Measurements from ENCODE around the gene SUSD6.

SUSD6 gene

DNA sequence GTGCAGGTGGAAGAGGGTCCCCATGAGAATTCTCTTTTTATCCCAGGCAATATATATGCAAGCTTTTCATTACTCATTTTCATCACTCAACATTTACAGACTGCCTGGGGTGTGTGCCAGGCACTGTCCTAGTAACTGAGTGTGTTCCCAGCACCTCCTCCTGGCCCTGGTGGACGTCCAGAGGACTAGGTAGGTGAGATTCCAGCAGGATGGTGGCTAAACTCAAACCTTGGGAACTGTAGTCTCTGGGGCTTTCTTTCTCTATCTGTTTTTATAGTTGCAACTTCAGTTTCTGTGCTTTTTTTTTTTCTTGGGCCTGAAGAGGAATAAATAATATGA is 63.8 kb downstream of the SUSD6 start:
- no peak overlapping the region for H3K4me3 ChIP-seq (ENCODE audit: low read depth in 1 of 2, low read length in 2 of 2)
- no peaks in the 10 kb centered on the region for H3K36me3 ChIP-seq (ENCODE audit: control insufficient read depth in 1 of 2, insufficient read depth in 2 of 2, low read length in 2 of 2)
- no peak overlapping the region for H3K27ac ChIP-seq (ENCODE audit: low read length)
- peaks cover 23 to 31% of the 10 kb centered on the region in 2 donors for H3K4me1 ChIP-seq (ENCODE audit: control insufficient read depth in 1 of 2, insufficient read depth in 2 of 2, low read length in 2 of 2)
- no peaks in the 10 kb centered on the region for H3K27me3 ChIP-seq (ENCODE audit: low read depth, low read length)
- no peaks in the 10 kb centered on the region for H3K9me3 ChIP-seq (ENCODE audit: control insufficient read depth in 1 of 2, low read length in 2 of 2)

DNA sequence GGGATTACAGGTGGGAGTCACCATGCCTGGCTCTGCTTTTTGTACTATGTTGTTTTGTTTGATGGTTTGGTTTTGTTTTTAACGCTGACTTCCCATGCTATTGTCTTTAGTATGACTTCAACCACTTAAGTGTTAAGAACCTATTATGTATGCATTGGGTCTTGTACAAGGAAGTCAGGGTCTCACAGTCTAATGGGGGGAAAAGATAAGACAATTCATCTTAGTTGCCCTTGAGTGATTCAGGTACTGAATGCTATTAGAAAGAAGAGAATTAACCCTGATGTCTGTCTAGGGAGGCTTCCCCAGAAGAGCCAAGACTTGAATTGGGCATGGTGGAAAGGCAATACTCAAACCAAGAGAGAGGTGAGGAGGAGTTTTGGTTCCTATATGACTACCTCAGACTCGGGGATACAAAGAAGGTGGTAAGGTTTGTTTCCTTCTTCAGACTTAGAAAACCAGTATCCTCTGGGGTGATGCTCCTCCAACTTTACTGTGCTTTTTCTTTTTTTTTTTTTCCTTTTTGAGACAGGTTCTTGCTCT is 64.6 kb downstream of the SUSD6 start:
- no peaks in the 10 kb centered on the region for H3K36me3 ChIP-seq (ENCODE audit: control insufficient read depth in 1 of 2, insufficient read depth in 2 of 2, low read length in 2 of 2)
- no peak overlapping the region for H3K27ac ChIP-seq (ENCODE audit: low read length)
- H3K4me1 ChIP-seq (ENCODE audit: control insufficient read depth in 1 of 2, insufficient read depth in 2 of 2, low read length in 2 of 2), result peaks cover 23 to 39% of the 10 kb centered on the region in 2 donors
- no peak overlapping the region for H3K4me3 ChIP-seq (ENCODE audit: low read depth in 1 of 2, low read length in 2 of 2)
- H3K27me3 ChIP-seq (ENCODE audit: low read depth, low read length), result no peaks in the 10 kb centered on the region
- no peaks in the 10 kb centered on the region for H3K9me3 ChIP-seq (ENCODE audit: control insufficient read depth in 1 of 2, low read length in 2 of 2)

DNA sequence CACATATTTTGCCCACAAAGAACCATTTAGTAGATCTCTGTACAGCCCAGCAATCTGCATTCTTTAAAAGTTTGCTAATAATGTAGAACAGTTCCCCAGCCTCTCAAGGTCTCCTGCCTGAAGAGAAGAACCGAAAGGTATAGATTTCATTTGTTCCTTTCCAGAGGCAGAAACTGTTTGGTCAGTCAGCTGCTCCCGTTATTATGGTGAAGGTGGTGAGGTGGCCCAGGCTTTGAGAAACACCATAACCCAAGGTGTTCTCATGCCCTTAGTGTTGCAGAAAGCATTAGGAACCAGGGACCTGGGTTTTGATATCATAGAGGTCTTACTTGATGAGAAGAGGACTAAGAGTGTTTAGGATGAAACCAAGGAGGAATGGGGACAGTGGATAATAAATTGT is 65.3 kb downstream of the SUSD6 start:
- no peaks in the 10 kb centered on the region for H3K27me3 ChIP-seq (ENCODE audit: low read depth, low read length)
- H3K9me3 ChIP-seq (ENCODE audit: control insufficient read depth in 1 of 2, low read length in 2 of 2), result no peaks in the 10 kb centered on the region
- H3K27ac ChIP-seq (ENCODE audit: low read length), result no peak overlapping the region
- peaks cover 23 to 41% of the 10 kb centered on the region in 2 donors for H3K4me1 ChIP-seq (ENCODE audit: control insufficient read depth in 1 of 2, insufficient read depth in 2 of 2, low read length in 2 of 2)
- no peak overlapping the region for H3K4me3 ChIP-seq (ENCODE audit: low read depth in 1 of 2, low read length in 2 of 2)
- H3K36me3 ChIP-seq (ENCODE audit: control insufficient read depth in 1 of 2, insufficient read depth in 2 of 2, low read length in 2 of 2), result no peaks in the 10 kb centered on the region

DNA sequence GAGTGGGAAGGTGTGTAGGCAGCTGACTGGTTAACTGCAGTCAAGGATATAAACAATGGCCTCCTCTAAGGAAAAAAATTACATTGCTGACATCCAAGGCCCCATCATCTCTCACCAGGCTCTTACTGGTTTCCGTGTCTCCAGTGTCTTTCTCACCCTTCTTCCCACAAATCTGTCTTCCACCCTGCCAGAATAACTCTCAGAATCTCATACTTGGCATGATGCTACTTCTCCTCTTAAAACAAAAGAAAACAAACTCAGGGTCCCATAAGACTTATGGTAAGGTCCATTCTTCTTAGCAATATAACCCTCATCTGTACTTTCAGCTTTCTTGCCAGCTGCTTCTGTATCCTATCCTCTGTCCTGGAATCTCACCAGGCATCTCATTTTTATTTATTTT is 68.9 kb downstream of the SUSD6 start:
- H3K4me1 ChIP-seq (ENCODE audit: control insufficient read depth in 1 of 2, insufficient read depth in 2 of 2, low read length in 2 of 2), result peaks cover 24 to 49% of the 10 kb centered on the region in 2 donors
- no peaks in the 10 kb centered on the region for H3K9me3 ChIP-seq (ENCODE audit: control insufficient read depth in 1 of 2, low read length in 2 of 2)
- H3K4me3 ChIP-seq (ENCODE audit: low read depth in 1 of 2, low read length in 2 of 2), result no peak overlapping the region
- no peak overlapping the region for H3K27ac ChIP-seq (ENCODE audit: low read length)
- H3K36me3 ChIP-seq (ENCODE audit: control insufficient read depth in 1 of 2, insufficient read depth in 2 of 2, low read length in 2 of 2), result no peaks in the 10 kb centered on the region
- no peaks in the 10 kb centered on the region for H3K27me3 ChIP-seq (ENCODE audit: low read depth, low read length)

DNA sequence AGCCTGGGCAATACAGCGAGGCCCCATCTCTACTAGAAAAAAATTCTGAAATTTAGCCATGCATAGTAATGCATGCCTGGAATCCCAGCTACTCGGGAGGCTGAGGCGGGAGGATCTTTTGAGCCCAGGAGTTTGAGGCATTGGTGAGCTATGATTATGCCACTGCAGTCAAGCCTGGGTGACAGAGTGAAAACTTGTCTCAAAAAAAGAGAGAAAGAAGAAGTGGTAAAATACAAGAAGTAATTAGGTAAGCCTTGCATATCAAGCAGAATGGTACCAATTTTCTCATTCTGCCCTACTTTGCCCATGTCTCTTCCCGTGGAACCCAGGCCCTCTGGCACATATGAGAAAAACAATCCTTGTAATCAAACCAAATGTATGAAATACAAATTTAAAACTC is 70.7 kb downstream of the SUSD6 start:
- Histone ChIP-seq H3K4me1 (ENCODE audit: control insufficient read depth in 1 of 2, insufficient read depth in 2 of 2, low read length in 2 of 2) (peaks cover 30 to 59% of the 10 kb centered on the region in 2 donors), H3K27me3 (ENCODE audit: low read depth, low read length) (no peaks in the 10 kb centered on the region)

DNA sequence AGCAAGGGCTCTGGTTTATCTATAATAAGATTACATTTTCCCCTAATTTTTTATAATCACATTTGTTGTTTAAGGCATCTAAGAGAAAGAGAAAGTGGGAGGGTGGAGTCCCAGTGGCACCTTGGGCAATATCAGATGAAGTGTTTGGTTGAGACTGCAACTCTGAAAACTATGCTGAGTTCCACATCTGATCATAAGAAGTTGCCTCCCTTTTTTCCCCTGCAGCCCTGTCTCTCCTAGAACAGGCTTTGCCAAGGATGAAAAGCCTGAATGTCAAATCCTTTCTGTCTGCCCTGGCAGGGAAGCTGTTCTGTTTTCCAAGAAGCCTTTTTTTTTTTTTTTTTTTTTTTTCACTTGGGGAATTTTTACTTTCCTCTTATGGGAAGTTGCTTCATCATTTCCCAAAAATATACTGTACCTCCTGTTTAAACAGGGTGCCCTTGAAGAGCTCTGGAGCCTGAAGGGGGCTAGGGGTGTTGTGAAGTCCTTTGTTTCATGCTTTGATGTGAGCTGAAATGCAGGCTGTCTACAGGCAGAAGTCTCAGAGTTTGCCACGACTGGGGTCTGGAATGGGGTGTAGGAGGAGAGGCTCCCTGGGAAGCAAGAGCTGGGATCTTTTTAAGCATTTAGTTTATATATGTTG is 71.3 kb downstream of the SUSD6 start:
- no peak overlapping the region for H3K4me3 ChIP-seq (ENCODE audit: low read depth in 1 of 2, low read length in 2 of 2)
- H3K36me3 ChIP-seq (ENCODE audit: control insufficient read depth in 1 of 2, insufficient read depth in 2 of 2, low read length in 2 of 2), result no peaks in the 10 kb centered on the region
- H3K27me3 ChIP-seq (ENCODE audit: low read depth, low read length), result no peaks in the 10 kb centered on the region
- H3K4me1 ChIP-seq (ENCODE audit: control insufficient read depth in 1 of 2, insufficient read depth in 2 of 2, low read length in 2 of 2), result peaks cover 30 to 61% of the 10 kb centered on the region in 2 donors
- peak overlapping the region; percentile 58 for H3K27ac ChIP-seq (ENCODE audit: low read length)
- no peaks in the 10 kb centered on the region for H3K9me3 ChIP-seq (ENCODE audit: control insufficient read depth in 1 of 2, low read length in 2 of 2)

More for the DNA sequence above, 70.7 kb downstream of the SUSD6 start:
- Histone ChIP-seq H3K27ac (ENCODE audit: low read length) (peak overlapping the region; percentile 58), H3K36me3 (ENCODE audit: control insufficient read depth in 1 of 2, insufficient read depth in 2 of 2, low read length in 2 of 2) (no peaks in the 10 kb centered on the region), H3K9me3 (ENCODE audit: control insufficient read depth in 1 of 2, low read length in 2 of 2) (no peaks in the 10 kb centered on the region), H3K4me3 (ENCODE audit: low read depth in 1 of 2, low read length in 2 of 2) (no peak overlapping the region)

DNA sequence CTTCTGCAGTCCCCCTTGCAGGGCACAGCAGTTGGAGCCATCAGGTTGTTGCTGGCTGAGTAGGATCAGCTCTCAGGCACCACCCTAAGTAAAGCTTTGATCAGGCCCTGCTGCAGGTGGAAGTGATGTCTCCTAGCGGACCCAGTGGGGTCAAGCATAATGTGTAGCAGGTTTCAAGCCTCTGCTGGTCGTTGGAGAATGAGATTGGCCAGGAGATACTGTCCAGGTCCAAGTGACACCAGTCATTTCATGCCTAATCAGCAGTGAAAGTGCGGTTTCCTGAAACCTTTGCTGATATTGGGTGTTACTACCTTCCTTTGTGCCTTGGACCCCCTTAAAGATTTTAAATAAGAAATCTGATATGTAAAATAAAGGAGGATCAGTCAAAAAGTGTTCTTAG is 72.6 kb downstream of the SUSD6 start:
- H3K36me3 ChIP-seq (ENCODE audit: control insufficient read depth in 1 of 2, insufficient read depth in 2 of 2, low read length in 2 of 2), result no peaks in the 10 kb centered on the region
- H3K4me3 ChIP-seq (ENCODE audit: low read depth in 1 of 2, low read length in 2 of 2), result no peak overlapping the region
- no peaks in the 10 kb centered on the region for H3K9me3 ChIP-seq (ENCODE audit: control insufficient read depth in 1 of 2, low read length in 2 of 2)
- H3K27ac ChIP-seq (ENCODE audit: low read length), result no peak overlapping the region
- peaks cover 30 to 70% of the 10 kb centered on the region in 2 donors for H3K4me1 ChIP-seq (ENCODE audit: control insufficient read depth in 1 of 2, insufficient read depth in 2 of 2, low read length in 2 of 2)
- H3K27me3 ChIP-seq (ENCODE audit: low read depth, low read length), result no peaks in the 10 kb centered on the region

DNA sequence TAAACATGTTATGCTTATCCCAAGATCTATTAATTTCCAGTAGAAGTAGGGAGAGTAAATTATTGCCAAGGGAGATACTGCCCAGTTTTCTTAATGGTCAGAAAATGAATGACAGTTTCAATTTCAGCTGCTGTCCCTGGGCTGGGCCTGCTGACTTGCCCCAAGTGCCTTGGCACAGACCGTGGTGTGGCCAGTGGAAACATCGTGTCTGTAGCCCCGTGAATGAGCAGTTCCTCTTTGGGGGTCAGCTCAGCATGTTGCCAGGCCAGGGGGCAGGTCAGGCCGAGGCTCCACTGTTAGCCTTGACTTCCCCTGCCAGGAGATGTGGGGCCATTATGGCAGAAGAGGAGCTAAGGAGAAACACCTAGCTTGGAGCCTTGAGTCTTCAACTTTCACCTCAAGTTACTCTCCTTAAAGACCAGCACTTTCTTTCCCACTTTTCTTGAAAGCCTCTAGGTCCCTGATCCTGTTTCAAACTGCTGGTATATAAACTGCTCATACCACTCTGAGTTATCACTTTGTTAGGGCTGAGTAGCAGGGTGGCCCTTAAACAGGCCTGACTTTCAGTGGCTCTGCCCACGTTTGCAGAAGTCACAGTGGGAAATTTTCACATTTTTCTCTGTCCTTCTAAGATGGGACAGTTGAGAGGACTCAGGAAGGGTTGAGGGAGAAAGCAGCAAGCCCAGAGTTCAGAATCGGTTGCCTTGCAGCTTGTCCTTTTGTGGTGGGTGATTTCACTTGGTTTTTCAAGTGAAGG is 73.2 kb downstream of the SUSD6 start:
- Histone ChIP-seq H3K9me3 (ENCODE audit: control insufficient read depth in 1 of 2, low read length in 2 of 2) (no peaks in the 10 kb centered on the region), H3K36me3 (ENCODE audit: control insufficient read depth in 1 of 2, insufficient read depth in 2 of 2, low read length in 2 of 2) (no peaks in the 10 kb centered on the region), H3K4me3 (ENCODE audit: low read depth in 1 of 2, low read length in 2 of 2) (no peak overlapping the region), H3K27ac (ENCODE audit: low read length) (no peak overlapping the region), H3K27me3 (ENCODE audit: low read depth, low read length) (no peaks in the 10 kb centered on the region), H3K4me1 (ENCODE audit: control insufficient read depth in 1 of 2, insufficient read depth in 2 of 2, low read length in 2 of 2) (peaks cover 30 to 70% of the 10 kb centered on the region in 2 donors)

DNA sequence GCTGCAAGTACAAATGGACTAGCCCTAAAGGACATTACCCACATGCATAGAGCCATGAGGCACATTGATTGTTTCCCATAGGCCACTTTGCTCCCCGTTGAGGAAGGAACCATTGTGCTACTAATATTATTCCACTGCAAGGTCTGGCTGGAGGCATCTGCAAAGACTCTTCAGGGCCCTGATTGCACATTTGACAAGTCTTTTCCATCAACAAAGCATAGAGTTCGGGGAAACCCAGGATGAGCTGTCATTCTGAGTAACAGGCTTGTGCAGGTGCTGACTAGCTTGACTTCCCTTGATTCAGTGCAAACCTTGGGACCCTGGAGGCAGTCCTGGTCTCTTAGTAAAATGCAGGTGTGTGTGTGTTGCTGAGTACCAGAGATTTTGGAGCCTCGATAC is 73.8 kb downstream of the SUSD6 start:
- H3K4me1 ChIP-seq (ENCODE audit: control insufficient read depth in 1 of 2, insufficient read depth in 2 of 2, low read length in 2 of 2), result peaks cover 30 to 65% of the 10 kb centered on the region in 2 donors
- H3K27ac ChIP-seq (ENCODE audit: low read length), result no peak overlapping the region
- no peaks in the 10 kb centered on the region for H3K36me3 ChIP-seq (ENCODE audit: control insufficient read depth in 1 of 2, insufficient read depth in 2 of 2, low read length in 2 of 2)
- no peaks in the 10 kb centered on the region for H3K9me3 ChIP-seq (ENCODE audit: control insufficient read depth in 1 of 2, low read length in 2 of 2)
- no peaks in the 10 kb centered on the region for H3K27me3 ChIP-seq (ENCODE audit: low read depth, low read length)
- no peak overlapping the region for H3K4me3 ChIP-seq (ENCODE audit: low read depth in 1 of 2, low read length in 2 of 2)

DNA sequence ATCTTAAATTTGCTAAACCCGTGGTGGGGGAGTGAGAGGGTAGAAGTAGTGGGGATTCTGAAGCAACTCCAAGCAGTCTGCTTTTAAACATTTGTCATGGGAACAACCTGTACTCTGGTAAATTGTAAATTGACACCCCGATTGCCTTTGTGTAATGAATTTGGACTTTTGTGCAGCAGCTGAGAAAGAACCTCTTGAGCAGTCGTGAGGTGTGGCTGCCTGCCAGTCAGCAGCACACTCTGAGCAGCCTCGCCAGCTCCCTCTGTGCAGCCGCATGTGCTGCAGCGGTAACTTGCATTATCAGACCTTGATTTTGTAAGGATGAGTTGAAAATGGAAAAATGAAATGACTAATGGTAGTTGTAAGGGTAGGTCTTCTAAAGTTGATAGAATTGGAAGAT is 74.3 kb downstream of the SUSD6 start:
- H3K36me3 ChIP-seq (ENCODE audit: control insufficient read depth in 1 of 2, insufficient read depth in 2 of 2, low read length in 2 of 2), result peaks cover 0 to 2% of the 10 kb centered on the region in 2 donors
- no peak overlapping the region for H3K4me3 ChIP-seq (ENCODE audit: low read depth in 1 of 2, low read length in 2 of 2)
- no peaks in the 10 kb centered on the region for H3K9me3 ChIP-seq (ENCODE audit: control insufficient read depth in 1 of 2, low read length in 2 of 2)
- H3K27ac ChIP-seq (ENCODE audit: low read length), result no peak overlapping the region
- H3K4me1 ChIP-seq (ENCODE audit: control insufficient read depth in 1 of 2, insufficient read depth in 2 of 2, low read length in 2 of 2), result peaks cover 30 to 60% of the 10 kb centered on the region in 2 donors
- H3K27me3 ChIP-seq (ENCODE audit: low read depth, low read length), result no peaks in the 10 kb centered on the region

DNA sequence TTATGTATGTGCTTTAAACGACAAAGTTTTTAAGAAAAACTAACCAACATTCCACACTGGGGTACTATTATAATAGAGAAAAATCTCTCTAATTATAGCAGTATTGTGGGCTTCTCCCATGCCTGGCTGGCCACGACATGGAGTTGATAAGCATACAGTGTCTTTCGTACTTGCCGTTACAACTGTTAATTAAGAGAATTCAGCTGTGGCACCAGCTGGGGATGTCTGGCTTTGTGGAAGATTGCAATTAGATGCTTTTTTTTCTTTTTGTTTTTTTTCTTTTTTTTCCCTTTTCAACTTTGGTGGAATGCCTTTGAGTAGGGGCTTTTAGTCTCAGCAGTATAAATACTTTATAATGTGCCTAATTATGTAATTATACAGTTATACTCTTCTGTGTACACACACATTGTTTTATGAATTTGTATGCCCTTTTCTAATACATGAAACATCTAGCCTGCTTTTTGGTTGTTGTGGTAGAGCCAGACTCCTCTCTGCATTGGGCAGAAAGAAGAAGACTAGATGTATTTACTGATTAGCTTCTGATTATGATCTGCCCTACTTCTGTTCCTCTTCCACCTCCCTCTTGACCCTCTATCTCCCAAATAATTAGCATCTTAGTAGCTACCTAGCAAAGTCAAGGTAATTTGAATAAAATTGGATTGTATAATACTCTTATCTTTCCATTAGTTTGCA is 76.4 kb downstream of the SUSD6 start:
- H3K9me3 ChIP-seq (ENCODE audit: control insufficient read depth in 1 of 2, low read length in 2 of 2), result no peaks in the 10 kb centered on the region
- no peak overlapping the region for H3K27ac ChIP-seq (ENCODE audit: low read length)
- H3K4me1 ChIP-seq (ENCODE audit: control insufficient read depth in 1 of 2, insufficient read depth in 2 of 2, low read length in 2 of 2), result peaks cover 32 to 49% of the 10 kb centered on the region in 2 donors

More for the DNA sequence above, 76.4 kb downstream of the SUSD6 start:
- Histone ChIP-seq H3K27me3 (ENCODE audit: low read depth, low read length) (no peaks in the 10 kb centered on the region), H3K36me3 (ENCODE audit: control insufficient read depth in 1 of 2, insufficient read depth in 2 of 2, low read length in 2 of 2) (peaks cover 3 to 4% of the 10 kb centered on the region in 2 donors), H3K4me3 (ENCODE audit: low read depth in 1 of 2, low read length in 2 of 2) (no peak overlapping the region)

Measured in muscle layer of duodenum (tissue), 2 donors.